ENCODE data around the gene EEF1B2. TPM values are rescaled to one million over a fixed set of nuclear protein-coding genes. Genes with fewer than 3 reads are reported as not detected.
"Not testable (repeated sequence)": the region's sequence is repeated elsewhere in the genome, so short reads cannot be mapped to it uniquely, and the experiment has no call there.

Gene EEF1B2
- 223 TPM for total RNA-seq
- long read RNA-seq, transcript EEF1B2-202 (7 exons, 880 nt) = minor isoform, 19 of 179 reads
- long read RNA-seq, transcript EEF1B2-201 (7 exons, 844 nt) = minor isoform, 43 of 179 reads
- long read RNA-seq, transcript EEF1B2-203 (6 exons, 1,098 nt) = major isoform, 110 of 179 reads
- long read RNA-seq, partial matches to known transcripts = 4 of 179 reads
- long read RNA-seq, other reads (novel, unspliced or antisense) = 3 of 179 reads

GRCh38 chr2:206159346-206160124 lies at the start of gene EEF1B2, which contains the start of gene NDUFS1:
Gene EEF1B2, plus strand, starts transcription at chr2:206159895. Its CDS starts 85 bp downstream, at chr2:206159980.
Gene NDUFS1, minus strand, starts transcription at chr2:206159444. Its CDS starts 5,766 bp downstream, at chr2:206153678.
- peak; percentile 99 for DNase-seq (ENCODE audit: low spot score)
- intact Hi-C loops (cut with DNase I) = loop anchor here (1.0 to 10.0 kb wide), 3 partner anchors 74 to 285 kb away; partner anchors contain the start of gene ADAM23

- intact Hi-C loops (cut with DNase I) = no loop called here
- no peak for DNase-seq (ENCODE audit: low spot score)
These were observed 47.6 kb upstream of the EEF1B2 start for GRCh38 chr2:206112108-206112507.

- intact Hi-C loops (cut with DNase I) = no loop called here
- DNase-seq (ENCODE audit: low spot score) = no peak
These were observed 46.7 kb upstream of the EEF1B2 start for GRCh38 chr2:206112846-206113547.

- intact Hi-C loops (cut with DNase I) = no loop called here
- no peak for DNase-seq (ENCODE audit: low spot score)
These were observed 44.6 kb upstream of the EEF1B2 start for GRCh38 chr2:206115026-206115578.

- intact Hi-C loops (cut with DNase I) = no loop called here
- DNase-seq (ENCODE audit: low spot score) = no peak
These were observed 43.4 kb upstream of the EEF1B2 start for GRCh38 chr2:206116278-206116677.

GRCh38 chr2:206122569-206122968 lies 37.1 kb upstream of the EEF1B2 start:
- intact Hi-C loops (cut with DNase I); DNase-seq (ENCODE audit: low spot score): not testable (repeated sequence)

GRCh38 chr2:206125901-206126300 lies 33.8 kb upstream of the EEF1B2 start:
- no peak for DNase-seq (ENCODE audit: low spot score)
- intact Hi-C loops (cut with DNase I) = no loop called here

- intact Hi-C loops (cut with DNase I) = no loop called here
- DNase-seq (ENCODE audit: low spot score) = no peak
These were observed 32.0 kb upstream of the EEF1B2 start for GRCh38 chr2:206127656-206128055.

GRCh38 chr2:206143451-206143850 lies 16.2 kb upstream of the EEF1B2 start:
- DNase-seq (ENCODE audit: low spot score) = no peak
- intact Hi-C loops (cut with DNase I) = no loop called here

- no peak for DNase-seq (ENCODE audit: low spot score)
- intact Hi-C loops (cut with DNase I) = no loop called here
These were observed 15.3 kb upstream of the EEF1B2 start for GRCh38 chr2:206144383-206144782.

- no peak for DNase-seq (ENCODE audit: low spot score)
- intact Hi-C loops (cut with DNase I) = no loop called here
These were observed 14.0 kb upstream of the EEF1B2 start for GRCh38 chr2:206145665-206146064.

- intact Hi-C loops (cut with DNase I) = no loop called here
- DNase-seq (ENCODE audit: low spot score) = no peak
These were observed 10.4 kb upstream of the EEF1B2 start for GRCh38 chr2:206149330-206149729.

- intact Hi-C loops (cut with DNase I) = no loop called here
These were observed 9.5 kb upstream of the EEF1B2 start for GRCh38 chr2:206150168-206150567.

GRCh38 chr2:206150631-206151030 lies 9.1 kb upstream of the EEF1B2 start:
- intact Hi-C loops (cut with DNase I) = no loop called here

More at GRCh38 chr2:206150168-206150567, 9.5 kb upstream of the EEF1B2 start:
- no peak for DNase-seq (ENCODE audit: low spot score)

GRCh38 chr2:206154197-206154596 lies 5.5 kb upstream of the EEF1B2 start:
- intact Hi-C loops (cut with DNase I) = no loop called here
- DNase-seq (ENCODE audit: low spot score) = no peak

More at GRCh38 chr2:206150631-206151030, 9.1 kb upstream of the EEF1B2 start:
- no peak for DNase-seq (ENCODE audit: low spot score)

GRCh38 chr2:206157014-206157413 lies 2.7 kb upstream of the EEF1B2 start:
- intact Hi-C loops (cut with DNase I); DNase-seq (ENCODE audit: low spot score): not testable (repeated sequence)

GRCh38 chr2:206158563-206159345 lies 941 bp upstream of the EEF1B2 start:
- intact Hi-C loops (cut with DNase I) = loop anchor here (1.0 kb wide), 1 partner anchor 73 kb away; no protein-coding TSS in a partner anchor
- DNase-seq (ENCODE audit: low spot score) = no peak

- intact Hi-C loops (cut with DNase I) = loop anchor here (10.0 kb wide), 2 partner anchors 105 to 285 kb away; partner anchors contain the start of gene ADAM23
- no peak for DNase-seq (ENCODE audit: low spot score)
These were observed 571 bp downstream of the EEF1B2 start for GRCh38 chr2:206160125-206160806.
